Fibroblast of upper back skin (primary cell): Measurements from ENCODE around the gene BAIAP3.

Experiments used
- DNase-seq: peaks from one replicate; pipeline ENCODE4 v3.0.0-alpha.2; 2013

The BAIAP3 gene

GRCh38 chr16:1335211-1335971, 1.9 kb downstream of the BAIAP3 start:
- DNase-seq, result no peak

GRCh38 chr16:1335996-1336395, 2.6 kb downstream of the BAIAP3 start:
- no peak for DNase-seq

- no peak for DNase-seq
These were observed 3.2 kb downstream of the BAIAP3 start for GRCh38 chr16:1336619-1337018.

GRCh38 chr16:1337486-1337885, 4.0 kb downstream of the BAIAP3 start:
- DNase-seq, result no peak

GRCh38 chr16:1338119-1338730, 4.8 kb downstream of the BAIAP3 start:
- no peak for DNase-seq

GRCh38 chr16:1338855-1339675, 5.6 kb downstream of the BAIAP3 start:
- DNase-seq, result no peak

- no peak for DNase-seq
These were observed 7.5 kb downstream of the BAIAP3 start for GRCh38 chr16:1340730-1341494.

GRCh38 chr16:1341495-1342420, 8.3 kb downstream of the BAIAP3 start:
- no peak for DNase-seq

GRCh38 chr16:1342526-1343427, 9.3 kb downstream of the BAIAP3 start:
- DNase-seq, result peak; percentile 50

GRCh38 chr16:1343428-1344242, 10.2 kb downstream of the BAIAP3 start:
- no peak for DNase-seq

GRCh38 chr16:1344499-1344898, 11.1 kb downstream of the BAIAP3 start:
- DNase-seq, result no peak

GRCh38 chr16:1345087-1345486, 11.6 kb downstream of the BAIAP3 start:
- DNase-seq, result no peak

GRCh38 chr16:1345651-1346421, 12.4 kb downstream of the BAIAP3 start:
- DNase-seq, result no peak

- DNase-seq, result no peak
These were observed 13.2 kb downstream of the BAIAP3 start for GRCh38 chr16:1346422-1347285.

- DNase-seq, result no peak
These were observed 13.9 kb downstream of the BAIAP3 start for GRCh38 chr16:1347286-1347855.

GRCh38 chr16:1347962-1348361, 14.5 kb downstream of the BAIAP3 start:
- DNase-seq, result no peak

GRCh38 chr16:1348441-1348840, 15.0 kb downstream of the BAIAP3 start:
- DNase-seq, result no peak

- no peak for DNase-seq
These were observed 15.5 kb downstream of the BAIAP3 start for GRCh38 chr16:1348926-1349325.
